Measurements from ENCODE around the gene SPOP. TPM values are rescaled to one million over a fixed set of nuclear protein-coding genes. Genes with fewer than 3 reads are reported as not detected.

The SPOP gene
- total RNA-seq, 4 donors from 2014 or later = 44.5 to 91.5 (median 65.5) TPM

DNA sequence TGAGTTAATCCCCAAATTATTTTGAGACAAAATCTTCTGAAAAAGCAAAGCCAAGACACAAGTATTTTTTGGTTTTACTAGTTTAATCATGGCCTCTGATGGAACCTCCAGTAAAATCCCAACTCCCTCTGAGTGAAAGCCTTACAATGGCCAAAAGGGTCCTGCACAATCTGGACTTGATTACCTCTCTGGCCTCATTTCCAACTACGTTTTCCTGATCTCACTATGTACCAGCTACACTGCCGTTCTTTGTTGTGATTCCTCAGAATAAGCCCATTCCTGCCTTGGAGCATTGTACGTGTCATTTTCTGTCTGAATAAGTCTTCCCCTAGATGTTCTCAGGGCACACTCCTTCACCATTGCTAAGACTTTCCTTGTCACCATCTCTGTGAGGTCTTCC, 37.3 kb downstream of the SPOP start:
- TF ChIP-seq, protein P1, sequence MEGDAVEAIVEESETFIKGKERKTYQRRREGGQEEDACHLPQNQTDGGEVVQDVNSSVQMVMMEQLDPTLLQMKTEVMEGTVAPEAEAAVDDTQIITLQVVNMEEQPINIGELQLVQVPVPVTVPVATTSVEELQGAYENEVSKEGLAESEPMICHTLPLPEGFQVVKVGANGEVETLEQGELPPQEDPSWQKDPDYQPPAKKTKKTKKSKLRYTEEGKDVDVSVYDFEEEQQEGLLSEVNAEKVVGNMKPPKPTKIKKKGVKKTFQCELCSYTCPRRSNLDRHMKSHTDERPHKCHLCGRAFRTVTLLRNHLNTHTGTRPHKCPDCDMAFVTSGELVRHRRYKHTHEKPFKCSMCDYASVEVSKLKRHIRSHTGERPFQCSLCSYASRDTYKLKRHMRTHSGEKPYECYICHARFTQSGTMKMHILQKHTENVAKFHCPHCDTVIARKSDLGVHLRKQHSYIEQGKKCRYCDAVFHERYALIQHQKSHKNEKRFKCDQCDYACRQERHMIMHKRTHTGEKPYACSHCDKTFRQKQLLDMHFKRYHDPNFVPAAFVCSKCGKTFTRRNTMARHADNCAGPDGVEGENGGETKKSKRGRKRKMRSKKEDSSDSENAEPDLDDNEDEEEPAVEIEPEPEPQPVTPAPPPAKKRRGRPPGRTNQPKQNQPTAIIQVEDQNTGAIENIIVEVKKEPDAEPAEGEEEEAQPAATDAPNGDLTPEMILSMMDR (IDR thresholded peaks at IDR 0.05; ENCODE audit: low read depth) = no peak

- TF ChIP-seq, protein P1 (IDR thresholded peaks at IDR 0.05; ENCODE audit: low read depth) = no peak
Measured at GRCh38 chr17:49638818-49639217, 39.1 kb downstream of the SPOP start.

- TF ChIP-seq, protein P1 (IDR thresholded peaks at IDR 0.05; ENCODE audit: low read depth) = no peak
Measured at GRCh38 chr17:49637739-49638138, 40.2 kb downstream of the SPOP start.

DNA sequence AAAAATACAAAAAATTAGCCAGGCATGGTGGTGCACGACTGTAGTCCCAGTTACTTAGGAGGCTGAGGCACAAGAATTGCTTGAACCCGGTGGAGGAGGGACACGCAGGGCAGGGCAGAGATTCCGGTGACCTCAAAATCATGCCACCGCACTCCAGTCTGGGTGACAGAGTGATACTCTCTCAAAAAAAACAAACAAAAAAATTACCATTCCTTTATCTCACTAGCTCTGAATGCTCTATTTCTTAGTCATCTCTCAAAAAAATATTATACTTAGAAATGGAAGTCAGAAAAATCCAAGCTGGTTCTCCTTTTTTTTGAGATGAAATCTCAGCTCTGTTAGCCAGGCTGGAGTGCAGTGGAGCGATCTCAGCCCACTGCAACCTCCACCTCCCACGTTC, 40.8 kb downstream of the SPOP start:
- TF ChIP-seq, protein P1 (IDR thresholded peaks at IDR 0.05; ENCODE audit: low read depth) = no peak

DNA sequence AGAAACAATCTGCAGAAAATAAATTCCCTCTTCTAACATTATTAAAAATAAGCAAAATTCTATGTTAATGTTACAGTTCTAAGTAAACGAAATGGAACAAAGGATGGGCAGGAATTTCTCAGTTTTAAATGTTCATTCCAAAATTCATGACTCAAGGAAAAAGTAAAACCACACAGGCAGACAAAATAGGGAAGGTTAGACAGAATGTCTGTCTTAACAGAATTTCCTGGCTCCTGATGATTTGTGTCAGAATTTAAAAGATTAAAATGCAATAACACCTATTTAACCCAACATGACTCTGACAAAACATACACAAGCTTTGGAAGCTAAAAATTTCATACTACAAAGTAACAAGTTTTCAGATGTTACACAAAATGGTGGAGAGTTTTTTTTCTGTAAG, 42.8 kb downstream of the SPOP start:
- TF ChIP-seq, protein P1 (IDR thresholded peaks at IDR 0.05; ENCODE audit: low read depth) = no peak

- TF ChIP-seq, protein P1 (IDR thresholded peaks at IDR 0.05; ENCODE audit: low read depth) = no peak
Measured at GRCh38 chr17:49634485-49634860, 43.4 kb downstream of the SPOP start.

GRCh38 chr17:49633762-49634484, 44.0 kb downstream of the SPOP start:
- TF ChIP-seq, protein P1 (IDR thresholded peaks at IDR 0.05; ENCODE audit: low read depth) = no peak
